DND-41 (cell line): Measurements from ENCODE around the gene KRR1.
A peak's percentile ranks its signal among the peaks of the same experiment; 100 is the strongest.

Experiments used
- EZH2 ChIP-seq: IDR thresholded peaks from 3 replicates; pipeline ENCODE4 v1.6.1; 2012; ENCODE audit warnings: borderline replicate concordance, low read depth, mild to moderate bottlenecking, moderate library complexity, low read length, inconsistent platforms; ENCODE audit not compliant: severe bottlenecking
- TF ChIP-seq, protein P1 (sequence below): IDR thresholded peaks from 2 replicates; pipeline ENCODE4 v1.5.1; 2012; ENCODE audit warnings: borderline replicate concordance, low read length, moderate library complexity, mild to moderate bottlenecking; ENCODE audit not compliant: poor library complexity, severe bottlenecking; ENCODE audit errors: extremely low read depth

DNA sequence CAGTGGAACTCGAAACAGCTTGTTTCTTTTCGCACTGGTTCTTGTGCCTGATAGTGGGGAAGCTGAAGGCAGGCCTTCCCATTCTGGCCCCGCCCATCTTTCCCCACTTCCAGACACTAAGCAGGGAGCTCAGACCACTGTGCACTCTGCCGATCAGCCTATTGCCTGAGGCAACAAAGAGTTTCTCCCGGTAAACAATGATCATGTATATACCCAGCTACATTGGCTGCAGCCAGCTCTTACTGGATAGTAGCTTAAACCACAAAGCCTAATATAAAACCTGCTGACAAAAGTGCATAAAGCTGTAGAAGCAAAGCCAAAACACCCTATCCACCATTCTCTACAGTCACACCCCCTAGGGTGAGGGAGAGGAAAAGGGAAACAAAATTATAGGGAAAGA, 55.6 kb downstream of the KRR1 start:
- TF ChIP-seq, protein P1, sequence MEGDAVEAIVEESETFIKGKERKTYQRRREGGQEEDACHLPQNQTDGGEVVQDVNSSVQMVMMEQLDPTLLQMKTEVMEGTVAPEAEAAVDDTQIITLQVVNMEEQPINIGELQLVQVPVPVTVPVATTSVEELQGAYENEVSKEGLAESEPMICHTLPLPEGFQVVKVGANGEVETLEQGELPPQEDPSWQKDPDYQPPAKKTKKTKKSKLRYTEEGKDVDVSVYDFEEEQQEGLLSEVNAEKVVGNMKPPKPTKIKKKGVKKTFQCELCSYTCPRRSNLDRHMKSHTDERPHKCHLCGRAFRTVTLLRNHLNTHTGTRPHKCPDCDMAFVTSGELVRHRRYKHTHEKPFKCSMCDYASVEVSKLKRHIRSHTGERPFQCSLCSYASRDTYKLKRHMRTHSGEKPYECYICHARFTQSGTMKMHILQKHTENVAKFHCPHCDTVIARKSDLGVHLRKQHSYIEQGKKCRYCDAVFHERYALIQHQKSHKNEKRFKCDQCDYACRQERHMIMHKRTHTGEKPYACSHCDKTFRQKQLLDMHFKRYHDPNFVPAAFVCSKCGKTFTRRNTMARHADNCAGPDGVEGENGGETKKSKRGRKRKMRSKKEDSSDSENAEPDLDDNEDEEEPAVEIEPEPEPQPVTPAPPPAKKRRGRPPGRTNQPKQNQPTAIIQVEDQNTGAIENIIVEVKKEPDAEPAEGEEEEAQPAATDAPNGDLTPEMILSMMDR, result peak; percentile 8
- no peak for TF ChIP-seq EZH2
